Inflammatory macrophage treated with lipopolysaccharide for 4 hours (primary cell): Measurements from ENCODE around the gene ZFP36.

Experiments used
- DNase-seq: peaks from one replicate; pipeline ENCODE4 v3.0.0-alpha.2; 2020

The ZFP36 gene

DNA sequence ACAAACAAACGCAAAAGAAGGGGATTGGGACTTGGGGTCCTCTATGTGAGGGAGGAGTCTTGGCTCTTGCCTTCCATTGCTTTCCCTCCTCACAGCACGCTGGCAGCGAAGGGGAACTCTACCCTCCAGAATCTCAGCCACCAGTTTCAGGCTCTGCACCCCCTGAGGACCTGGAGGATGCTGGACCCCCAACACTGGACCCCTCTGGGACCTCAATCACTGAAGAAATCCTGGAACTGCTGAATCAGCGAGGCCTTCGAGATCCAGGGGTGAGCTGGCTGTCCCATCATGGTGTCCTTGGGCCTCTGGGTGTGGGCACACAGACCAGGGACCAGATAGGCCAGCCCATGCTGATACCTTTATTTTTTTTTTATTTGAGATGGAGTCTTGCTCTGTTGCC is 15.4 kb downstream of the ZFP36 start:
- DNase-seq, result no peak

DNA sequence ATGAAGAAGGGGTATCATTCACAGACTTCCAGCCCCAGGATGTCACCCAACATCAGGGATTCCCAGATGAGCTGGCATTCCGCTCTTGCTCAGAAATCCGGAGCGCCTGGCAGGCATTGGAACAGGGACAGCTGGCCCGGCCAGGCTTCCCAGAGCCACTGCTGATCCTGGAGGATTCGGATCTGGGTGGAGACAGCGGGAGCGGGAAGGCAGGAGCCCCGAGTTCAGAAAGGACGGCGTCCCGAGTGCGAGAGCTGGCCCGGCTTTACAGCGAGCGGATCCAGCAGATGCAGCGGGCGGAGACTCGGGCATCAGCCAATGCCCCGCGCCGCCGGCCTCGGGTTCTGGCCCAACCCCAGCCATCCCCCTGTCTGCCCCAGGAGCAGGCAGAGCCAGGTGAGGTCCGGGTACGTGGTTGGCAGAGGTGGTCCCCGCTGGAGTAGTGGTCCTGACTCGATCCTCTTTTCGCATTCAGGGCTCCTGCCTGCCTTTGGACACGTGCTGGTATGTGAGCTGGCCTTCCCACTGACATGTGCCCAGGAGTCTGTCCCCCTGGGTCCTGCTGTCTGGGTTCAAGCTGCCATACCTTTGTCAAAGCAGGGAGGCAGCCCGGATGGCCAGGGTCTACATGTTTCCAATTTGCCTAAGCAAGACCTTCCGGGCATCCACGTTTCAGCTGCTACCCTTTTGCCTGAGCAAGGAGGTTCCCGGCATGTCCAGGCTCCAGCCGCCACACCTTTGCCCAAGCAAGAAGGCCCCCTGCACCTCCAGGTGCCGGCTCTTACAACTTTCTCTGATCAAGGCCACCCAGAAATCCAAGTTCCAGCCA is 16.8 kb downstream of the ZFP36 start:
- DNase-seq, result no peak

DNA sequence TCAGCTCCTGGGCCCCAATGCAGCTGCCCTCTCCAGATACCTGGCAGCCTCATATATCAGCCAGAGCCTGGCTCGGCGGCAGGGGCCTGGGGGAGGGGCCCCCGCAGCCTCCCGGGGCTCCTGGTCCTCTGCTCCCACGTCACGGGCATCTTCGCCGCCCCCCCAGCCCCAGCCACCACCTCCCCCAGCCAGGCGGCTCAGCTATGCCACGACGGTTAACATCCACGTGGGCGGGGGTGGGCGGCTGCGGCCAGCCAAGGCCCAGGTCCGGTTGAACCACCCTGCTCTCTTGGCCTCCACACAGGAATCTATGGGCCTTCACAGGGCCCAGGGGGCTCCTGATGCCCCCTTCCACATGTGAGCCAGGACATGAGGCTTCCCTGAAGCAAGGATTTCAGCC is 18.3 kb downstream of the ZFP36 start:
- no peak for DNase-seq

DNA sequence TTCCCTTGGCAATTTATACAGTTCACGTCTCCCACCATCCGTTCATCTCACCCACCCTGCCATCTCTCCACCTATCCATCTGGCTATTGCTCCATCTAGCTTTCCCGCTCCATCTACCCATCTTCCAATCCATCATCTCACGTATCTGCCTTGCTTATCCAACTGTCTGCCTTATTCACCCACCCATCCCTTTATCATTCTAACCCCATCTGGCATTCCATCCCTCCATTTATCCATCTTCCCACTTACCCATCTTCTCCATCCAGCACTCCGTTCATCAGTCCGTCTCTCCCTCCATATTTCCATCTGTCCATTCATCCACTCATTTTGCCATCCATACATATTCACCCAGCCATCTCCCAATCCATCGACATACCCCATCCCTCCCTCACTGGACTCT is 19.1 kb downstream of the ZFP36 start:
- no peak for DNase-seq

DNA sequence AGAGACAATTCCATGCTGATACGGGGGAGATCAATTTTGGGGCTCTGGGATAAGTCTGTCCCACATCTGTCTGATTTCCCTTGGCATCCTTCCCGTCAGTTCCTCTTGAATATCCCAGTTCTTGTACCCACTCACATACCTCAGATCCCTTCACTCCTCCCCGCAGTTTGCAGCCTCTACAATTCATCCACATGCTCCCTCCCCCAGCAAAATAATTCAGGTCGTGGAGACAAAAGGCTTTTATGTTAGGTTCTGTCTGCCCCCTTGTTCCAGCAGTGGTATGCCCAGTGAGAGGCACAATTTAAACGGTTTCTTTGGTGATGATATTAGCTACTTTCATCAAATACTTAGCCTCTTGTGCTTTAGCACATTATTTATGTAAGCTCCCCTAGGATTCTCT is 19.5 kb downstream of the ZFP36 start:
- DNase-seq, result no peak

DNA sequence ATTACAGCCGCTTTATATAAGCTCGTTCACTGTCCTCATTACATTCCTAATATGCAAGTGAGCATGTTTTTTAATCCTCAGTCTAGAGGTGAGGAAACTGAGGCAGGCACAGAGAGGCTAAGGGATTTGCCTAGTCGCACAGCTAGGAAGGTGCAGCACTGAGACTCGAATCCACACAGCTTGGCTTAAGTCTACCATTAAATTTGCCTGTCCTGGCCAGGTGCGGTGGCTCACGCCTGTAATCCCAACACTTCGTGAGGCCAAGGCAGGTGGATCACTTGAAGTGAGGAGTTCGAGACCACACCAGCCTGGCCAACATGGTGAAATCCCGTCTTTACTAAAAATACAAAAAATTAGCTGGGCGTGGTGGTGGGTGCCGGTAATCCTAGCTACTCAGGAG is 21.1 kb downstream of the ZFP36 start:
- DNase-seq, result no peak

DNA sequence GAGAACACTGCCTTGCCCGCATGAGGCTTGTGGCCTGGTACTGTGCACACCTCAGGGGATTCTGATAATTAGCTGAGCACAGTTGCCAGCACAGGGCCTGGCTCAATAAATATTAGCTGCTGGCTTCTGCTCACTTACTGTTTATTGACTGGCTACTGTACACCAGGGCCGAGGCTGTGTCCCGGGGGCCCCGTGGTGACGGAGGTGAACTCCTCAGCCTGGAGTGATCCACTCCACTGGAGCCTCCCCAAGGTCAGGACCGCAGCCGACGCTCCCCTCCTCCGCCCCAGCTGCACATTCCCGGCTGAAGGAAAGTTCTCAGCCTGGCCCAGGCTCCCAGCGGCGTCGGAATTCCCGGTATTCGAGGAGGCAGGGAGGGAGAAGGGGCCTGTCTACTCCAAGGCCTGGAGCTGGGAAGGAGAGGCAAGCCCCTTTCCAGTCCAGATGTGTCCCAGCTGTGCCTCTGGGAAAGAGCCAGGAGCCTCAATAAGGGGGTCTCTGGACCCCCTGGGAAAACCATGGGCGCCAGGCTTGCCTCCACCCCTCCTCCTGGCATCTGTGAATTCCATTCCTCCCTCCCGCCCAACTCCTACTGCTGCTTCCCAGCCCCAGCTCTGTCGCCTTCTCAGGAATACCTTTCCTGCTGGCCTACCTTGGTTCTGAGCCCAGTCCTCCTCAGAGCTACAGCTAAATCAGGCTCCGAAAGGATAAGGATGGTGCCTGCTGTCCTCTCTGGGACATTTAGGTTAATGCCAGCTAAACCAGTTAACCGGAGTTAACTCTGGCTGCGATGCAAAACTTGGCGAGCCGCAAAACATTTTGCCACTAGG is 21.9 kb downstream of the ZFP36 start:
- DNase-seq, result no peak

DNA sequence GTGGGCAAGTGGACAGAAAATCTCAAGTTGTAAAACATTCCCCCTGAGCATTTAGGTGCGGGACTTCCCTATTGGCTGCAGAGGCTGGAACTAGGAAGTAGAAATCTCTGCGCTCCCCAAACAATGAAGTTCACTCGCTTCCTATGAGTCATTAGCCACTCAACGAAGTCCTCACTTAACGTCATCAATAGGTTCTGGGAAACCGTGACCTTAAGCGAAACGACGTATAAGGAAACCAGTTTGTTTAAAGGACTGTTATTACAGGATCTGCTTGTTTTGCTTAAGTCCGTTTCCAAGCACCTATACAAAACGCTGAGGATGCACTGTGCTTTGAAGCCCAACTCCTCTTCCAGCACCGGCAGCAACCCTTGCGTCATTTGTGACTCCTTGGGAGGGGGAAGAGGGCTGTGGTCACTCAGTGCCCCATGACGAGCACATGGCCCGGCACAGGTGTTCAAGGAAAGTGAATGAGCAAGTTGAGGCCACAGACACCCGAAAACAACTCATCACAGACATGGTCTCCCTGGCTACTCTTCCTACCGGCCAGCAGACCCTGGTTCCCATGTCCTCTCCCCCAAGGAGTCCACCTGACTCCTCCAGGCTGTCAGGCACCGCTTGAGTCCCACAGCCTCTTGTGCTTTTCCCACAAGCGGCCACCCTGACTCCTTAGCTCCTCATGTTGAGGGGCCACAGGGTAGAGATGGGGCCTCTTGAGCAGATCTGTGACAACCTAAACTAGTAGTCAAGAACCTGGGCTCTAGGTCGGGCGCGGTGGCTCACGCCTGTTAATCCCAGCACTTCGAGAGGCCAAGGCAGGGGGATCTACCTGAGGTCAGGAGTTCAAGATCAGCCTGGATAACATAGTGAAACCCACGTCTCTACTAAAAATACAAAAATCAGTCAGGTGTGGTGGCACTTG is 24.3 kb downstream of the ZFP36 start:
- DNase-seq, result peak; percentile 98

DNA sequence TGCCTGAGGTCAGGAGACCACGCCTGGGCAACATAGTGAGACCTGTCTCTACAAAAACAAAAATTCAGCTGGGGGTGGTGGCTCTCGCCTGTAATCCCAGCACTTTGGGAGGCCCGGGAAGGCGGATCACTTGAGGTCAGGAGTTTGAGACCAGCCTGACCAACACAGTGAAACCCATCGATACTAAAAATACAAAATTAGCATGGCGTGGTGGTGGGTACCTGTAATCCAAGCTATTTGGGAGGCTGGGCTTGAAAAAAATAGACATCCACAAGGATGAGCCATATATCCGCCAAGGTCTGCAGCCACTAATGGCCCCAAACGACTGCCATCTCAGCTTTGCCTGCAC is 26.0 kb downstream of the ZFP36 start:
- DNase-seq, result no peak

DNA sequence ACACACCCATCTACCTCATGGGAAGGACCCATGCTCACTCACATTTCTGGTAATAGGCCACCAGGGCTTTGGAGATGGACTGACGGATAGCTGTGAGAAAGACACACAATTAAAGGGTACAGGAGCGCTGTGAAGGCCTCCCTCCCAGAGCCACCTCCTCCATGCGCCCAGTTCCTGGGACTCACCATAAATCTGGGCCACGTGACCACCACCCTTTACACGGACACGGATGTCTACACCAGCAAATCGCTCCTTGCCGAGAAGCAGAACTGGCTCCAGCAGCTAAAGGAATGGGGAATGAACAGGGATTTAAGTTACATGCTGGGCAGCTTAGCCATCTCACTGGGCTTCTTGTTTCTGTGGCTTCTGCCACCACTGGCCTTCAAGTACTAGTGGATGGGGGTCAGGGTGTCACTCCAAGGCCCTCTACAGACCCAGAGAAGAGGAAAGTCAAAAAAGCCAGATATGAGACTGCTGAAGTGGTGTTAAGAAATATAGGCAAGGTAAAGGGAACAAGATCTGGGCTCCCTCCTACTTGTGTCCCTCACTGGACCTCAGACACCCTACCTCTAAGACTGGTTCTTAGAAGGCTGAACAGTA is 26.9 kb downstream of the ZFP36 start:
- no peak for DNase-seq

DNA sequence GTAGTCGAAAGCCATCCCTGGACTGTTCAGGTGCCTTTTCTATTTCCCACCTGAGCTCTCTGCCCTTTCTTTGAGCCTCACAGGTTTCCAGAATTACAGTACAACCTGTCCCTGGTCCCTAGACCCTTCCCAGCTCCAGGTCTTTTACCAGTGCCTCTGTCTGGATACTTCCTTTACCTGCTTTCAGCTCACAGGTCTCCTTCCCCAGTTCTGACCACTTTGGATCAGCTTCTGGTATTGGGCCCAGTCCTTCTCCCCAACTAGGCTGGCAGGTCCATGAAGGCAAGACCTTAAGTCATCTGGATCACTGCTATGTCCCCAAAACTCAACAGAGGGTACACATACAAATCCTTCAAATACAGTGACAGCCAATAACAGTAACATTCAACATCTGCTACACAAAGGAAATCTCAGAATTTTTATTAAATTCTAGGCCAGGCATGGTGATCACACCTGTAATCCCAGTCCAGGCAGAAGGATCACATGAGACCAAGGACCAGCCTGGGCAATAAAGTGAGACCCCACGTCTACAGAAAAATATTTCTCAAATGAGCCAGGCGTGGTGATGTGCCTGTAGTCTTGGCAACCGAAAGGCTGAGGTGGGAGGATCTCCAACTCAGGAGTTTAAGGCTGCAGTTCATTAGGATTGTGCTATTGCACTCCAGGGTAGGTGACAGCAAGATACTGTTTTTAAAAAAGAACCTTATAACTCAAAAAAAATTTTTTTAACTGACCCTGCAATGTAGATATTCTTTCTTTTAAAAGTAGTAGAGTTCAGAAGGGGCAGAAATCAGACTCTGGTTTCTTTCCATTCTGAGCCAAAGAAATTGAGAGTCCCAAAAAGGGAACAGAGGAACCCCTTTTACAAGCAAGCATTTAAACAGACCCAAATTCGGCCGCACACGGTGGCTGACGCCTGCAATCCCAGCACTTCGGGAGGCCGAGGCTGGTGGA is 27.8 kb downstream of the ZFP36 start:
- no peak for DNase-seq

DNA sequence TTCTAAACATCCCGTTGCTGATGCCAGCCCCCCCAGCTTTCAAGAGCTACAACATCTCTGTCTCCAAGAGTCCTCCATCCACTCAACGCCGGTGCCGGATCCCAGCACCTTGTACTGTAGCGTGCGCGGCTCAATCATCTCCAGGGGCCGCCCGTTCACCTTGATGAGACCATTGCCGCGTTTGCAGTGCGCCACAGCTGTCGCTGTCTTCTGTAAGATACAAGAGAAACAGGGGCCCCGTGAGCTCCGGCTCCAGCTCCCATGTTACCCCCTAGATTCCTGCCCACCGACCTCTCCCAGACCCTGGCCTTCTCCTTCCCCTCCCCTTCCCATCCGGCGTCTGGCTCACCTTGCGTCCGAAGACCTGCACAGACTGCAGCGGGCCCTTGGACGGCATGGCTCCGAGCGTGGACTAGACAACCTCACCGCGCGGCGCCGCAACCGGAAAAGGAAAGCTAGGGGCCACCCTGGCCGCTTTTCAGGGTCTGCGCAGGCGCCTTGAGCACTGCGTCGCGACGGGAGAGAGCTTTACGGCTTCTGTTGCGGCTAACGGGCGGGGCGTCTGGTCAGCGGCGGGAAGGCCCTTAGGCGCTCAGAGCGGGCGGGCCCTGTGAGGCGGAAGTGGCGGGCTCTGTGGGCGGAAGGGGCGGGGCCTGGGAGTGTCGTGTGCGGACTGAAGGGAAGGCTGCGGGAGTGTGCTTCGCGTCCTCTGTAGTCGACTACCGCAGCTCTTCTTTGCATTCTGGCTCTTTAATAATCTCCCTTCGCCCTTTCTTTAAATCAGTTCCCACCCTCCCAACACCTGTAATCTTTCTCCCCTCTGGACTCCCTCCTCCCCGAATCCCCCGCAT is 29.1 kb downstream of the ZFP36 start, which contains the start of gene RPS16:
TSS of gene RPS16 (minus strand) at position 451 of the 851 bp plus-strand sequence. CDS start at position 397, 54 bp downstream.
- peak; percentile 100 for DNase-seq

DNA sequence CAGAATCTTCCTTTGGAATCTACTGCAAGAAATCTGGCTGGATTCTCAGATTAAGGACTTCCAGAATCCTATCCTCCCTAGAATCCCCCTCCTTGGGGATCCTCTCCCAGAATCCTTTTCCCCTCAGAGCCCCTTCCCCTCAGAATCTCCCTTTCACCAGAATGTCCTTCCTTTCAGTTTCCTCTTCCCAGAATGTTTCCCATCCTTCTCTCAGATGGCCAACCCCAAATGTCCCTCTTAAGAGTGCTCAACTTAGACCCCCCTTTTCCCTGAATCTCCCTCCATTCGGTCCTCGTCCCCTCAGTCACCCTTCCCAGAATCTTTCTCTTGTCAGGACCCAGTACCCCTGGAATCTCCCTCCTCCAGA is 29.7 kb downstream of the ZFP36 start:
- no peak for DNase-seq

DNA sequence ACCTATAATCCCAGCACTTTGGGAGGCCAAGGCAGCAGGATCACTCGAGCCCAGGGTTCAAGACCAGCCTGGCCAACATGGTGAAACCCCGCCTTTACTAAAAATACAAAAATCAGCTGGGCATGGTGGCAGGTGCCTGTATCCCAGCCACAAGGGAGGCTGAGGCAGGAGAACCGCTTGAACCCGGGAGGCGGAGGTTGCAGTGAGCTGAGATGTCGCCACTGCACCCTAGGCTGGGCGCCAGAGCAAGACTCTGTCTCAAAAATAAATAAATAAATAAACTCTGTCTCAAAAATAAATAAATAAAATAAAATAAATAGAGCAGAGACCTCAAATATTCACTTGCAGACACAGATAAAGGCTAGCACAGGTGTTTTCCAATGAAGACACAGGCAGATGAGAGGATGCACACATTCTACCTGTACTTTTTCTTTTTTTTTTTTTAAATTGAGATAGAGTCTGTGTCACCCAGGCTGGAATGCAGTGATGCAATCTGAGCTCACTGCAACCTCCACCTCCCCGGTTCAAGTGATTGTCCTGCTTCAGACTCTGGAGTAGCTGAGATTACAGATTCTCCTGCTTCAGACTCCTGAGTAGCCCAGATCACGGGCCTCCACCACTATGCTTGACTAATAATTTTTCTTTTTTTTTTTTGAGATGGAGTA is 31.8 kb downstream of the ZFP36 start:
- peak; percentile 11 for DNase-seq

DNA sequence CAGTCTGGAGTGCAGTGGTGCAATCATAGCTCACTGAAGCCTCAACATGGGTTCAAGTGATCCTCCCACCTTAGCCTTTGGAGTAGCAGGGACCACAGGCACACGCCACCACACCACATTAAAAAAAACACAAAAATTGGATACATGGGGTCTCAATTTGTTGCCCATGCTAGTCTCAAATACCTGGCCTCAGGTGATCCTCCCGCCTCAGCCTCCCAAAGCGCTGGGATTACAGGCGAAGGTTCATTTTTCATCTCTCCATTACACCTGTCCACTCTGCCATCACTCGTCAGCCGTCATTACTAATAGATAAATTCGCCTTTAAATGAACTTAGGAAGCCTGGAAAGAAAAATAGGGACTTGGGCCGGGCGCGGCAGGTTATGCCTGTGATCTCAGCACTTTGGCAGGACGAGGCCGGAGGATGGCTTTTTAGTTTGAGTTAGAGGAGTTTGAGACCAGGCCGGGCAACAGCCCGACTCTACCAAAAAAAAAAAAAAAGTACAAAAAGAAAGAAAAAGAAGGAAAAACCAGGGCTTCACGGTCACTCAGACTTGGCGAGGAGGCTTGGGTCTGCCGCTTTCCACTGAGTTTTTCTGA is 38.0 kb downstream of the ZFP36 start:
- DNase-seq, result no peak

DNA sequence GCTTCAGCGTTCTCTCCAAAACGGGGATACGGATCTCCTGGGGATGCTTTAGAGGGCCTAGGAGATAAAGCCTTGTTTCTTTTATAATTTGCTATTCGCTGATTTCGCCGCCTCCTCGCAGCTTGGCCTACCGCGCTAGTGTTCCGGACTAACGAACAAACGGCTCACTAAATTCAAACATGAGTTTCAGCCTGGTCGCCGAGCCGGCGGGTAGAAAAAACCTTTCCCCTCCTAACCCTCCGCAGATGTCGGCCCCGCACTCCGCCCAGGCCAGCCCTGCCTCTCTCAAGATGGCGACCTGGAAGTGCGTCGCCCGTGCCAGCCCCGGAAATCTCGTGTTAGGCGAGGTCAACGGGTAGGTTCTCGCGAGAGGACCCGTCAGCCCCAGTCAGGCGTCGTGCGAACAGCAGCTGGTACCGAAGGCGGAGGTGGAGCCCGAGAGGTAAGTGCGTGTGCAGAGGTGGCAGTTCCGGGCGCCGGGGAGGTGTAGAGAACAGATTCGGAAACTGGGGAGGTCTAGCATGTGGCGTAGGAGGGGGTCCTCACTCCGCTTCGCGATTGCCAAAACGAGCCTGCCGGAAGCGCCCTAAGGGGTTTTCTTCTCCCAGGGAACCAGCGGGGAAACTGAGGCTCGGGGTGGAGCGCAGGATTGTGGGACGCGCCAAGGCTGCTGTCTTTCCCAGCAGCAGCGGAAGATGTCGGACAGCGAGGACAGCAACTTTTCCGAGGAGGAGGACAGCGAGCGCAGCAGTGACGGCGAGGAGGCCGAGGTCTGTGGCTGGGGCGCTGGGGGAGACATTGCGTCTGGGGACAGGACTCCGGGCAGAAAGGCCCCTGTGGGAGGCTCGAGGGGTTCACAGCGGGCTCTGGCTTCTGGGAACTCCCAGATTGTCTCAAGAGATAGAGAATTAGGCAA is 38.8 kb downstream of the ZFP36 start, which contains the start of gene SUPT5H:
TSS of gene SUPT5H (plus strand) at position 387 of the 916 bp plus-strand sequence. CDS start at position 696, 309 bp downstream.
- DNase-seq, result peak; percentile 98

DNA sequence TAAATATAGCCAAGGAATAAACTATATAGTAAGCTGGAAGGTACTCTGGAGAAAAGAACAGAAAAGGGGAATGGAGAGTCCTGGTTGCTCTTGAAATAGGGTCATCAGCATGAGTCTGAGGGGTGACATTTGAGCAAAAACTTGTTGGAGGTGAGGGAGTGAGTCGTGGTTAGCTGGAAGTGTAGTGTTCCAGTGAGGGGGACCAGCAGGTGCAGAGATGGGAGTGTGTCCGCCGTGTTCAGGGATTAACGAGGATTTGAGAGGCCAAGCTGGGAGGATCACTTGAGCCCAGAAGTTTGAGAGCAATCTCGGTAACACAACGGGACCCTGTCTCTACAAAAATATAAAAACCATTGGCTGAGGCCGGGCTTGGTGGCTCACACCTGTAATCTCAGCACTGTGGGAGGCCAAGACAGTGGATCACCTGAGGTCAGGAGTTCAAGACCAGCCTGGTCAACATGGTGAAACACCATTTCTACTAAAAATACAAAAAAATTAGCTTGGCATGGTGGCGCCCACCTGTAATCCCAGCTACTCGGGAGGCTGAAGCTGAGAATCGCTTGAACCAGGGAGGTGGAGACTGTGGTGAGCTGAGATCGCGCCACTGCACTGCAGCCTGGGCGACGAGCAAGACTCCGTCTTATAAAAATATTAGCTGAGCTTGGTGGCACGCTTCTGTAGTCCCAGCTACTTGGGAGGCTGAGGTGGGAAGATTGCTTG is 39.9 kb downstream of the ZFP36 start:
- DNase-seq, result no peak

DNA sequence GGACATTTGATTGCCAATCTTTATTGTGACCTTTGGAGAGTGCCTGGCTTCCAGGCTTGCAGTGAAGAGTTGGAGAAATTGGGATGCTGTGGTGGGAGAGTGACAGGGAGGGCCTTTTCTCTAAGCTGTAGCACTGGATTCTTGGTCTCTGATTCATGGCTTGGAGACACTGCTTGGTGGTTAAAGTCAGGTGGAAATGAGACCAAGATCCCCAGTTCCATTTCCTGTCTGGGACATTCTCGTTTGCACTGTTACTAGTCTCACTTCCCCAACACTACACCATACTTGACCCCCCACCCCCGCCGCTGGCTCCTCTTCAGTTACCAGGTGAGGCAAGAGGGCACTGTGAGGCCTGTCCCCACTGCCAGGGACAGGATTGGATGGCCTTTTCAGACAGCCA is 41.6 kb downstream of the ZFP36 start:
- peak; percentile 77 for DNase-seq
